Calu3 (cell line): ENCODE data around the gene CCDC117. TPM values are rescaled to one million over a fixed set of nuclear protein-coding genes. Genes with fewer than 3 reads are reported as not detected.

Experiments
- BruUV-seq: library from RNA; stranded (reverse); fragments of 400-500 nt; replicated peaks from 2 replicates; lab custom pipeline; 2021; lab: Mats Ljungman, UMichigan
- CTCF ChIA-PET: fragments of 300-600 bp; sonication (Branson Sonifier 250); formaldehyde crosslinking; loops from one replicate; lab custom pipeline; 2022; ENCODE audit warnings: antibody characterized with exemption; lab: Charles Lee
- DNase-seq: peaks from one replicate; pipeline ENCODE4 v3.0.0; 2022
- H3K27ac Mint-ChIP-seq: one replicate; pipeline ENCODE4 v1.8.0; 2022; ENCODE audit warnings: mixed read lengths; ENCODE audit not compliant: unreplicated experiment
- H3K27me3 Mint-ChIP-seq: one replicate; pipeline ENCODE4 v1.8.0; 2022; ENCODE audit warnings: mixed read lengths; ENCODE audit not compliant: unreplicated experiment
- H3K36me3 Mint-ChIP-seq: one replicate; pipeline ENCODE4 v1.8.0; 2022; ENCODE audit warnings: mild to moderate bottlenecking, moderate library complexity, mixed read lengths; ENCODE audit not compliant: insufficient read depth, unreplicated experiment
- H3K4me1 Mint-ChIP-seq: one replicate; pipeline ENCODE4 v1.8.0; 2022; ENCODE audit warnings: mild to moderate bottlenecking, low read depth, mixed read lengths; ENCODE audit not compliant: unreplicated experiment
- H3K4me3 Mint-ChIP-seq: one replicate; pipeline ENCODE4 v1.8.0; 2022; ENCODE audit warnings: mild to moderate bottlenecking, low read depth, moderate library complexity, mixed read lengths; ENCODE audit not compliant: unreplicated experiment
- H3K9me3 Mint-ChIP-seq: one replicate; pipeline ENCODE4 v1.8.0; 2022; ENCODE audit warnings: low read depth, mixed read lengths; ENCODE audit not compliant: unreplicated experiment
- intact Hi-C: fragments of 100-400 bp; cut with micrococcal nuclease; formaldehyde crosslinking; loops from one replicate; pipeline ENCODE4 v1.10.0; 2022; ENCODE audit not compliant: unreplicated experiment
- total RNA-seq: library from RNA; stranded (reverse); gene quantifications from 2 replicates; pipeline ENCODE4 v1.2.3, GENCODE V29; 2022
- TF ChIP-seq, protein P1 (sequence below): fragments of 200-600 bp; IDR thresholded peaks from one replicate; pipeline ENCODE4 v1.8.0; 2022; ENCODE audit warnings: antibody characterized with exemption; ENCODE audit not compliant: unreplicated experiment

CCDC117 gene
- total RNA-seq, 1 experiment from 2014 or later, result 27.0 TPM

DNA sequence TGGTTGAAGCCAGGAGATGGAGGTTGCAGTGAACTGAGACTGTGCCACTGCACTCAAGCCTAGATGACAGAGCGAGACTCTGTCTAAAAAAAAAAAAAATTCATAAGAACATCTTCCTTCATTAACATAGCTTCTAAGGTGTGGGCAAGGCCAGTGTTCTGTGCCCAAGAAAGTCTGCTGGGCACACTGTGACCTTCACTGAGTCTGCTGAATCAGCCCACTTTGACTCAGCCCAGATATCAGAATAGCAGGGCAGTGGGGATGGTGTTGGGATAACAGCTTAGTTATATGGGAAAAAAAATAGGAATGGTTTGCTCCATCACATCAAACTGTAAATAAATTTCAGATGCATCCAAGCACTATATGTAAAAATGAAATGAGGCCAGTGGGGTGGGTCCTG lies 60.2 kb downstream of the CCDC117 start:
- Mint-ChIP-seq H3K36me3 (peaks cover 12% of the 10 kb centered on the region), H3K27ac (no peak overlapping the region), H3K4me1 (peaks cover 9% of the 10 kb centered on the region), H3K9me3 (no peaks in the 10 kb centered on the region), H3K27me3 (no peaks in the 10 kb centered on the region), H3K4me3 (no peak overlapping the region)
- no TSS peak for BruUV-seq
- CTCF ChIA-PET, result no interaction called here
- intact Hi-C loops, result no loop called here
- DNase-seq, result no peak
- TF ChIP-seq, protein P1, sequence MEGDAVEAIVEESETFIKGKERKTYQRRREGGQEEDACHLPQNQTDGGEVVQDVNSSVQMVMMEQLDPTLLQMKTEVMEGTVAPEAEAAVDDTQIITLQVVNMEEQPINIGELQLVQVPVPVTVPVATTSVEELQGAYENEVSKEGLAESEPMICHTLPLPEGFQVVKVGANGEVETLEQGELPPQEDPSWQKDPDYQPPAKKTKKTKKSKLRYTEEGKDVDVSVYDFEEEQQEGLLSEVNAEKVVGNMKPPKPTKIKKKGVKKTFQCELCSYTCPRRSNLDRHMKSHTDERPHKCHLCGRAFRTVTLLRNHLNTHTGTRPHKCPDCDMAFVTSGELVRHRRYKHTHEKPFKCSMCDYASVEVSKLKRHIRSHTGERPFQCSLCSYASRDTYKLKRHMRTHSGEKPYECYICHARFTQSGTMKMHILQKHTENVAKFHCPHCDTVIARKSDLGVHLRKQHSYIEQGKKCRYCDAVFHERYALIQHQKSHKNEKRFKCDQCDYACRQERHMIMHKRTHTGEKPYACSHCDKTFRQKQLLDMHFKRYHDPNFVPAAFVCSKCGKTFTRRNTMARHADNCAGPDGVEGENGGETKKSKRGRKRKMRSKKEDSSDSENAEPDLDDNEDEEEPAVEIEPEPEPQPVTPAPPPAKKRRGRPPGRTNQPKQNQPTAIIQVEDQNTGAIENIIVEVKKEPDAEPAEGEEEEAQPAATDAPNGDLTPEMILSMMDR, result no peak

DNA sequence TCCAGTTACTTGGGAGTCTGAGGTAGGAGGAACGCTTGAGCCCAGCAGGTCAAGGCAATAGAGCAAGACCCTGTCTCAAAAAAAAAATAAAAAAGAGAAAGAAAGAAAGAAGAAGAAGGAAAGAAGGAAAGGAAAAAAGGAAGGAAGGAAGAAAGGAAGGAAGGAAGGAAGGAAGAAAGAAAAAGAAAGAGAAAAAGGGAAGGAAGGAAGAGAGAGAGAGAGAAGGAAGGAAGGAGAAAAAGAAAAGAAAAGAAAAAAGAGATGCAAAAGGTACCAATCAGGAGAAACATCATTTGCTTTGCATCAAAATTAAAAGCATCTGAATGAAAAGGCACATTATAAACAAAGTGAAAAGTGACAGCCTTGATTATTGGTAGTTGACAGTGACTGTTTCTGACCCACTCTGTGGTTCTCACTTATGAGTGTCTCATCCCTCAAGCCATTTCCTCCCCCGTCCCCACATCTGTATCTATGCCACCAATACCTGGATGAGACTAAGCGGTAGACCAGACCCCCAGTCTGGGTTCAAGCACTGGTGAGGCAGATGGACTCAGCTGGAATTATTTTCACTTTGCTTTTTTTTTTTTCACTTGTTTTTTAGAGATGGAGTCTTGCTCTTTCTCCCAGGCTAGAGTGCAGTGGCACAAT lies 60.9 kb downstream of the CCDC117 start:
- DNase-seq, result no peak
- intact Hi-C loops, result no loop called here
- no peak overlapping the region for H3K4me3 Mint-ChIP-seq
- H3K36me3 Mint-ChIP-seq, result peaks cover 12% of the 10 kb centered on the region
- no peaks in the 10 kb centered on the region for H3K9me3 Mint-ChIP-seq
- TF ChIP-seq, protein P1, result no peak
- no TSS peak for BruUV-seq
- peaks cover 9% of the 10 kb centered on the region for H3K4me1 Mint-ChIP-seq
- H3K27ac Mint-ChIP-seq, result no peak overlapping the region
- H3K27me3 Mint-ChIP-seq, result no peaks in the 10 kb centered on the region
- CTCF ChIA-PET, result no interaction called here

DNA sequence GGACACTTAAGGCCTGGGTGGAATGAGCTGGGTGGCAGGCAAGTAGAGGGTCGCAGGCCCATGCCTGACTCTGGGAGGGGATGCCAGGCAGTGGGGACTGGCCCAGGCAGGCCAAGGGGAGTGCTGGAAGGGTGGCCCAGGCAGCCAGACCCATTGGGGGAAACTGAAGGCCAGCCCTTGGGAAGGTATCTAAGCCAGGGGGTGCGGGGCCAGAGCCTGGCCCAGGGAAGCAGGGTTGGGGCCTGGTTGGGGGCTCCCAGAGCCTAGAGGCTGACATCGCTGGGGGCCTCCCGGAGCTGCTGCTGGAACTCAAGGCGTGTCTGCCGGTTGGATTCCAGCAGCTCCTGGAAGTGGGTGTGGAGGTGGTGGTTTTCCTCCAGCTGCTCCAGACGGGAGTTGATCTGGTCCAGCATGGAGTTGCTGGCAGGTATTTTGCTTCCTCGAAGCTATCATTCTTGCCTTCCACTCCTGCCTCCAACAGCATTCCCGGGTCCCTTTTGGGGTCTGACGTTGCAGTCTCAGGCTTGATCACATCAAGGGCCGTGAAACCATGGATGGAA lies 63.2 kb downstream of the CCDC117 start:
- no peaks in the 10 kb centered on the region for H3K27me3 Mint-ChIP-seq
- H3K27ac Mint-ChIP-seq, result no peak overlapping the region
- no peak for DNase-seq
- no TSS peak for BruUV-seq
- peaks cover 9% of the 10 kb centered on the region for H3K4me1 Mint-ChIP-seq
- peaks cover 12% of the 10 kb centered on the region for H3K36me3 Mint-ChIP-seq
- CTCF ChIA-PET, result interaction anchor here (0.8 kb wide), 1 partner anchor 723 kb away, joined by 4 read pairs; no protein-coding TSS in a partner anchor
- no peak overlapping the region for H3K4me3 Mint-ChIP-seq
- TF ChIP-seq, protein P1, result no peak
- intact Hi-C loops, result no loop called here
- H3K9me3 Mint-ChIP-seq, result no peaks in the 10 kb centered on the region

DNA sequence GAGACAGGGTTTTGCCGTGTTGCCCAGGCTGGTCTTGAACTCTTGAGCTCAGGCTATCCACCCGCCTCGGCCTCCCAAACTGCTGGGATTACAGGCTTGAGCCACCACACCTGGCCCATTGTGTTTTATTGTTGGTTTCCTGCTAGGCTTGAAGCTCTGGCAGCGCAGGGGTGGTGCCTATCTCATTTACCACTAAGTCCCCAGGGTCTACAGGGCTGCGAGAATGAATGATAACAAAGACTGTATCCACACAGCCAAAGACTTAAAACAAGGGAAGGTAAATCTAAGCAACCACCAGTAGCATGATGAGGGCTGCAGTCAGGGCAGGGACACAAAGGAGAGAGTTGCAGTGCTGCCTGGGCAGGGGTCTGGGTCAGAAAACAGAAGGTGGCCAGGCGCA lies 65.1 kb downstream of the CCDC117 start:
- Mint-ChIP-seq H3K27me3 (no peaks in the 10 kb centered on the region), H3K4me3 (no peak overlapping the region), H3K36me3 (peaks cover 5% of the 10 kb centered on the region), H3K27ac (no peak overlapping the region), H3K9me3 (no peaks in the 10 kb centered on the region), H3K4me1 (no peaks in the 10 kb centered on the region)
- TF ChIP-seq, protein P1, result no peak
- DNase-seq, result no peak
- CTCF ChIA-PET, result no interaction called here
- BruUV-seq, result no TSS peak
- intact Hi-C loops, result no loop called here

Other genes with a start within 250 kb of the CCDC117 start
- 5.2 and 10.1 TPM in 2 replicates for gene TTC28, start 92.9 kb upstream of the CCDC117 start, total RNA-seq
- 27.0 and 35.7 TPM in 2 replicates for gene CHEK2, start 30.9 kb upstream of the CCDC117 start, total RNA-seq
- gene HSCB, start 30.7 kb upstream of the CCDC117 start, total RNA-seq, result 15.7 and 16.5 TPM in 2 replicates
- 179 and 192 TPM in 2 replicates for gene XBP1, start 27.9 kb downstream of the CCDC117 start, total RNA-seq
- 23.7 and 24.5 TPM in 2 replicates for gene ZNRF3, start 110.9 kb downstream of the CCDC117 start, total RNA-seq